ENCODE measurements around the gene TAMM41. TPM values are rescaled to one million over a fixed set of nuclear protein-coding genes. Genes with fewer than 3 reads are reported as not detected.

The TAMM41 gene
- total RNA-seq, 1 donor: 10.4 TPM

DNA sequence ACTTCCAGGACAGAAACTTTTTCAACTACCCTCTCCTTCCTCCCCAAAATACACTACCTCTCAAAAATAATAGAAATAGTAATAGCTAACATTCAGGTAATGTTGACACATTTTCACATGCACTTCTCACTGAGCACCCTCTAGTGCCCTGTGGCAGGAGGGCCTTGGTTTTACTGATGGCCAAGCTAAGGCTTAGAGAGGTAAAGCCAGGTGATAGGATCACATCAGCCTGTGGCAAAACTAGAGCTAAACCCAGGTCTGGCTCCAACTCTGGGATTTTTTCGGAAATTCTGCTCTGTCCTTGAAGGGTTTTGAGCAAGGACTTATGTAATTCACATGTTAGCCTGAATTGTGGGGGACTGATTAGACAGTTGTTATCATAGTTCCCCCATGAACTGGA lies 922 bp upstream of the TAMM41 start:
- TF ChIP-seq, protein P1, sequence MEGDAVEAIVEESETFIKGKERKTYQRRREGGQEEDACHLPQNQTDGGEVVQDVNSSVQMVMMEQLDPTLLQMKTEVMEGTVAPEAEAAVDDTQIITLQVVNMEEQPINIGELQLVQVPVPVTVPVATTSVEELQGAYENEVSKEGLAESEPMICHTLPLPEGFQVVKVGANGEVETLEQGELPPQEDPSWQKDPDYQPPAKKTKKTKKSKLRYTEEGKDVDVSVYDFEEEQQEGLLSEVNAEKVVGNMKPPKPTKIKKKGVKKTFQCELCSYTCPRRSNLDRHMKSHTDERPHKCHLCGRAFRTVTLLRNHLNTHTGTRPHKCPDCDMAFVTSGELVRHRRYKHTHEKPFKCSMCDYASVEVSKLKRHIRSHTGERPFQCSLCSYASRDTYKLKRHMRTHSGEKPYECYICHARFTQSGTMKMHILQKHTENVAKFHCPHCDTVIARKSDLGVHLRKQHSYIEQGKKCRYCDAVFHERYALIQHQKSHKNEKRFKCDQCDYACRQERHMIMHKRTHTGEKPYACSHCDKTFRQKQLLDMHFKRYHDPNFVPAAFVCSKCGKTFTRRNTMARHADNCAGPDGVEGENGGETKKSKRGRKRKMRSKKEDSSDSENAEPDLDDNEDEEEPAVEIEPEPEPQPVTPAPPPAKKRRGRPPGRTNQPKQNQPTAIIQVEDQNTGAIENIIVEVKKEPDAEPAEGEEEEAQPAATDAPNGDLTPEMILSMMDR (IDR thresholded peaks at IDR 0.05; ENCODE audit: insufficient read depth, low read depth, low read length): no peak
- no peak overlapping the region for H3K4me3 ChIP-seq (ENCODE audit: low read depth, low read length)
- no peak for DNase-seq (ENCODE audit: low read depth)

DNA sequence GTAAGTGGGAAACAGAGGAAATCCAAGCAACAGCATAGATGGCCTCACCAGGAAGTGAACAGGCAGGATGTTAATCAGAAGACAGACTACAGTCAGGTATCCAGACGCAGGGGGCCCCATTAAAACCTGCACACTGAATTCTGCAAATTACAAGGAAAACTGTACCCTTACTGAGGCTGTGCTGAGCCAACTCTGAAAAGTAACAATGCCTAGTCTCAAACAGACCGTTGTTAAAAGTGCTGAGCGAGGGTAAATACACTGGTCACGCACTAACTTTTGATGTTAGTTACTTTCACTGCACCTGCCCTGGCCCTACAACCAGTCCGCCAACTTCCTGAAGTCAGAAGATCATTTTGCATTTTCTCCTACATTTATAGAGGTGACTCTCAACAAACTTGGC lies 1.0 kb downstream of the TAMM41 start:
- TF ChIP-seq, protein P1 (IDR thresholded peaks at IDR 0.05; ENCODE audit: insufficient read depth, low read depth, low read length): no peak
- DNase-seq (ENCODE audit: low read depth): no peak

DNA sequence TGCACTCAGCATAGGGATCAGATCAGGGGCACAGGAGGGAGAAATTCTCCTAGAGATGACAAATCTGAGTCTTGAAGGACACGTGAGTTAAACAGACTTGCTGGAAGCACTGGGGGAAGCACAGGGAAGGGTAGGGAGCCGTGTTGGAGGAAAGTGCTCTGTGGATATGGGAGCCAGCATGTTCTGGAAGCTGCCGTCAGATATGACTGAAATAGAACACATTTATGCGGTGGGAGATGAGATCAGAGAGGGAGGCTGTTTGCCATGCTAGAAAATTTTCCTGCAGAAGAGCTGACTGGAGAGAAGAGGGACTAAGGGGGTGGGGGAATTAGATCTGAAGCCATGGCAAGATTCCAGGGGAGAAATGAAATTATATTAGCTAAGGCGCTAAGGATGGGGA lies 1.8 kb downstream of the TAMM41 start:
- DNase-seq (ENCODE audit: low read depth): no peak
- H3K4me3 ChIP-seq (ENCODE audit: low read depth, low read length): no peak overlapping the region
- TF ChIP-seq, protein P1 (IDR thresholded peaks at IDR 0.05; ENCODE audit: insufficient read depth, low read depth, low read length): no peak

More for the DNA sequence above, 1.0 kb downstream of the TAMM41 start:
- peak overlapping the region; percentile 74 for H3K4me3 ChIP-seq (ENCODE audit: low read depth, low read length)

DNA sequence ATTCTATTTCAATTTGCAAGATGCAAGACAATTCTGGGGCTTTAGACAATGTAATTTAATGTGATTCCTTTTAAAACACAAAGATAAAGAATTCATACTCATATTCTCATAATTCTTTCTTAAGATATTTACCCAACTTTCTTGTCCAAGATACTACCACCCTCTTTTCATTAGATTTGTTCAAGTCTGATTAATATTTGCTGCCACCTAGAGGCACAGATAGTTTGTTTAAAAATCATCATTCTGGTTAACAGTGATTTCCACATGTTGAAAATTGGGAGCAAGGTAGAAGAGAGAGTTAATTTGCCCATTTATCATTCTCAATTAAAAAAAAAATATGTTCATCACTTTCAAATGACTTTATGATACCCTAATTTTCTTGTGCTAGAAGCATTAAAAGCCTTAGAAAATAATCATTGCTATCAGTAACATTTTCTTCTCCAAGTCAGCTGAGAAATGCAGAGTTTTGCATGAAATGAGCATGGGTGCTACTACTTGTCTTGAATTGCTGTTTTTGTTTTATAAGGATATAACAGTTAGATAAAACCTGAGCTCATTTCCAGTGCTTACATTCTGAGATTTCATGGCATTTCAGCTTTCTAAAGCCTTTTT lies 11.6 kb downstream of the TAMM41 start:
- H3K4me3 ChIP-seq (ENCODE audit: low read depth, low read length): no peak overlapping the region
- peak; percentile 45 for DNase-seq (ENCODE audit: low read depth)
- TF ChIP-seq, protein P1 (IDR thresholded peaks at IDR 0.05; ENCODE audit: insufficient read depth, low read depth, low read length): peak; percentile 58

DNA sequence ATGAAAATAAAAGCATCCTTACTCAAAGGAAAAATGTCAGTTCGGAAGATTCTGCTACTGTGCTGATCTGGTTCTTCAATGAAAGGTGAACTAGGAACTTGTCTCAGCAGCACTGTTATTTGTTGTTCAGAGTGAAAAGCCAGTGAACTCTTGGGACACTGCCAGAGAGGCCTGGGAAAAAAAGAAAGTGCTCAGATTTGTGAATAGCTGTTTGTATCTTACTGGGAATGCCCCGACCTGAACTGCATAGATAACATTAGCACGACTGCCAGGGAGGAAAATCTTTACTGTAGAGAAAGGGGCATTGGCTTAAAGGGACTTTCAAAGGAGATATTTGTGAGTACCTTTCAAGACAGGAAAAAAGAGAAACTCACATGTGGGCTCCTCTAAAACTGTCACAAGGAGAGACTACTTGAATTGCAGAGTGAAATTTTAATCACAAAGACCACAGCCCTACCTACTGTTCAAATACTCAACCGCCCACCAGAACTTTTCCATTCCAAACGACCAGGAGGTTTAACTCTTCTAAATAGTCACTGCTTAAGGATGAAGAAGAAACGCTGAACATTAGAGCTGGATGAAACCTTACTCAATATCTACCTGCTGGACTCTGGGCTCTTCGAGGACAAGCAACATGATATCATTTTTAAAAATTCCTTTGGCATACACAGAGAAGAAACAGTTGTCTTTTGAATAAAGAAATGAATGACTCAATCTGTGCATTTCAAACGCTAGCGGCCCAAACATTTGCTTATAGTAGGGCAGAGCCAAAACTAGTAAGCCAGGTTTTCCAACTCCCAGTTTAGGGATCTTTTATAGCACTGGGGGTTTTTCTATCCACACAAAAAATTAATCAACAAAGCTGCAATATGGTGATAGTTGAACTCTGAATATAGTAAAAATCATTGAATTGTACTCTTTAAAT lies 13.4 kb downstream of the TAMM41 start:
- TF ChIP-seq, protein P1 (IDR thresholded peaks at IDR 0.05; ENCODE audit: insufficient read depth, low read depth, low read length): no peak
- no peak for DNase-seq (ENCODE audit: low read depth)
- H3K4me3 ChIP-seq (ENCODE audit: low read depth, low read length): no peak overlapping the region

DNA sequence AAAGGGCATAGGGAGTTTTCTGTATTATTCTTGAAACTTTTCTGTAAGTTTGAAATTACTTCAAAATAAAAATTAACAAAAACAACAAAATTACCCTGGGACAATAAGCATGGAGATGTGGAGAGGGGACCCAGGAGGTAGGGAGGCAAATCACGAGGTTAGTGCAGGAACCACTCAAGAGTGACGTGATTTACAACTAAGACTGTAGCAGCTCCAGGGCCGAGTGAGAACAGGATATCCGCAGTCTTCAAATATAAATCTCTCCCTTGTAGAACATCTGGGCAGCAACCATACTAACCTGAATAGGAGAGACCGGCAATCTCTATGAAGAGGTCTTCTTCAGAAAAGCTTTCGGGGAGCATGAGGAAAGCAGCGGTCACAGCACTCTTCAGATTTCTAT lies 17.3 kb downstream of the TAMM41 start:
- no peak for DNase-seq (ENCODE audit: low read depth)
- TF ChIP-seq, protein P1 (IDR thresholded peaks at IDR 0.05; ENCODE audit: insufficient read depth, low read depth, low read length): no peak
- no peak overlapping the region for H3K4me3 ChIP-seq (ENCODE audit: low read depth, low read length)

Data from fibroblast of villous mesenchyme (primary cell).